ENCODE measurements around the gene PCIF1. TPM values are rescaled to one million over a fixed set of nuclear protein-coding genes. Genes with fewer than 3 reads are reported as not detected.
"Not testable (repeated sequence)": the region's sequence is repeated elsewhere in the genome, so short reads cannot be mapped to it uniquely, and the experiment has no call there.

Gene PCIF1
- total and polyA plus RNA-seq, 10 donors = 25.1 to 61.9 (median 45.9) TPM

GRCh38 chr20:45981261-45981660 is 46.8 kb downstream of the PCIF1 start:
- TF ChIP-seq CTCF (IDR thresholded peaks at IDR 0.05 in 8 of 11, conservative IDR thresholded peaks at IDR 0.05 in 3 of 11) (no peak), POLR2AphosphoS5 (IDR thresholded peaks at IDR 0.05) (no peak), POLR2A (IDR thresholded peaks at IDR 0.05) (no peak)

GRCh38 chr20:45983279-45983743 is 48.8 kb downstream of the PCIF1 start:
- Histone ChIP-seq H3K27me3 (replicated peaks in 1 of 7) (peaks cover 0 to 29% (median 0%) of the 10 kb centered on the region in 7 donors), H3K9me3 (no peaks in the 10 kb centered on the region), H3K27ac (no peak overlapping the region), H3K36me3 (no peaks in the 10 kb centered on the region), H3K4me3 (no peak overlapping the region), H3K4me1 (peaks cover 0 to 11% (median 5%) of the 10 kb centered on the region in 6 donors)
- no peak for DNase-seq
- no peak for TF ChIP-seq POLR2A (IDR thresholded peaks at IDR 0.05)
- TF ChIP-seq POLR2AphosphoS5 (IDR thresholded peaks at IDR 0.05) = no peak
- TF ChIP-seq CTCF (IDR thresholded peaks at IDR 0.05 in 8 of 11, conservative IDR thresholded peaks at IDR 0.05 in 3 of 11) = no peak
- 67 to 81% (median 77%) methylated on average over 7 of the region's 7 CpGs for WGBS, 5 donors
- intact Hi-C loops (cut with DNase I; ENCODE audit: low total_unique reads) = no loop called here

More at GRCh38 chr20:45981261-45981660, 46.8 kb downstream of the PCIF1 start:
- H3K9me3 ChIP-seq = no peaks in the 10 kb centered on the region
- no peaks in the 10 kb centered on the region for H3K4me1 ChIP-seq
- no peak for DNase-seq
- H3K36me3 ChIP-seq = no peaks in the 10 kb centered on the region
- H3K4me3 ChIP-seq = no peak overlapping the region
- H3K27ac ChIP-seq = no peak overlapping the region
- intact Hi-C loops (cut with DNase I; ENCODE audit: low total_unique reads) = no loop called here
- WGBS, 5 donors = 87 to 95% (median 90%) methylated on average over 6 of the region's 6 CpGs
- peaks cover 0 to 14% (median 0%) of the 10 kb centered on the region in 7 donors for H3K27me3 ChIP-seq (replicated peaks in 1 of 7)

GRCh38 chr20:45985573-45985972 is 51.1 kb downstream of the PCIF1 start:
- no peaks in the 10 kb centered on the region for H3K36me3 ChIP-seq
- H3K27me3 ChIP-seq (replicated peaks in 1 of 7) = peaks cover 0 to 46% (median 0%) of the 10 kb centered on the region in 7 donors
- no peak overlapping the region for H3K27ac ChIP-seq
- WGBS, 5 donors = 69 to 83% (median 78%) methylated on average over 7 of the region's 7 CpGs
- H3K4me1 ChIP-seq = peaks cover 0 to 11% (median 5%) of the 10 kb centered on the region in 6 donors
- TF ChIP-seq POLR2A (IDR thresholded peaks at IDR 0.05) (no peak), POLR2AphosphoS5 (IDR thresholded peaks at IDR 0.05) (no peak), CTCF (IDR thresholded peaks at IDR 0.05 in 8 of 11, conservative IDR thresholded peaks at IDR 0.05 in 3 of 11) (no peak)
- intact Hi-C loops (cut with DNase I; ENCODE audit: low total_unique reads) = no loop called here
- no peak overlapping the region for H3K4me3 ChIP-seq
- no peaks in the 10 kb centered on the region for H3K9me3 ChIP-seq
- DNase-seq = no peak

GRCh38 chr20:45987108-45987780 is 52.8 kb downstream of the PCIF1 start:
- H3K36me3 ChIP-seq = no peaks in the 10 kb centered on the region
- TF ChIP-seq POLR2AphosphoS5 (IDR thresholded peaks at IDR 0.05) (peak in 1 of 3 donors; percentile 55), POLR2A (IDR thresholded peaks at IDR 0.05) (no peak), CTCF (IDR thresholded peaks at IDR 0.05 in 8 of 11, conservative IDR thresholded peaks at IDR 0.05 in 3 of 11) (peak; percentile 60 to 95 (median 88))
- no peak overlapping the region for H3K27ac ChIP-seq
- H3K4me3 ChIP-seq = no peak overlapping the region
- intact Hi-C loops (cut with DNase I; ENCODE audit: low total_unique reads) = no loop called here
- 7 to 15% (median 9%) methylated on average over 7 to 16 of the region's 16 CpGs for WGBS, 5 donors
- H3K27me3 ChIP-seq (replicated peaks in 1 of 7) = peaks cover 0 to 51% (median 0%) of the 10 kb centered on the region in 7 donors
- H3K4me1 ChIP-seq = peaks cover 0 to 17% (median 5%) of the 10 kb centered on the region in 6 donors
- no peaks in the 10 kb centered on the region for H3K9me3 ChIP-seq
- peak; percentile 95 for DNase-seq

GRCh38 chr20:45988830-45989229 is 54.3 kb downstream of the PCIF1 start:
- intact Hi-C loops (cut with DNase I; ENCODE audit: low total_unique reads); H3K9me3 ChIP-seq; H3K36me3 ChIP-seq; DNase-seq; H3K27ac ChIP-seq; H3K4me3 ChIP-seq: not testable (repeated sequence)
- 77 to 90% (median 85%) methylated on average over 6 of the region's 6 CpGs for WGBS, 5 donors
- H3K27me3 ChIP-seq (replicated peaks in 1 of 7) = peaks cover 0 to 46% (median 0%) of the 10 kb centered on the region in 7 donors
- peaks cover 0 to 32% (median 5%) of the 10 kb centered on the region in 6 donors for H3K4me1 ChIP-seq

All from spleen (tissue), 11 donors.